Measurements from ENCODE around the gene LTBP1. TPM values are rescaled to one million over a fixed set of nuclear protein-coding genes. Genes with fewer than 3 reads are reported as not detected.

LTBP1 gene
- total RNA-seq, 1 experiment from 2014 or later: 11.8 TPM

GRCh38 chr2:33343387-33343895 lies 396.7 kb downstream of the LTBP1 start:
- H3K79me2 ChIP-seq (ENCODE audit: low read length): no peaks in the 10 kb centered on the region
- no peak overlapping the region for H3K9ac ChIP-seq (ENCODE audit: low read length)
- no peak overlapping the region for H3K4me2 ChIP-seq (ENCODE audit: low read depth, low read length, poor library complexity, severe bottlenecking)
- H3K27me3 ChIP-seq (ENCODE audit: low read length): no peaks in the 10 kb centered on the region
- no peak overlapping the region for H2AFZ ChIP-seq (ENCODE audit: low read length)
- no peaks in the 10 kb centered on the region for H3K9me2 ChIP-seq (replicated peaks; ENCODE audit: insufficient read depth, low read length)
- H3K4me3 ChIP-seq (ENCODE audit: low read length): no peak overlapping the region
- no peaks in the 10 kb centered on the region for H3K9me3 ChIP-seq (ENCODE audit: low read length)
- DNase-seq: no peak
- H3K4me1 ChIP-seq (ENCODE audit: low read length): no peaks in the 10 kb centered on the region
- no peaks in the 10 kb centered on the region for H3K36me3 ChIP-seq (ENCODE audit: insufficient read depth, low read length)
- no peak overlapping the region for H3K27ac ChIP-seq (ENCODE audit: low read length)
- H4K20me1 ChIP-seq (ENCODE audit: insufficient read depth, low read depth, low read length): no peaks in the 10 kb centered on the region

- H2AFZ ChIP-seq (ENCODE audit: low read length): no peak overlapping the region
- no peaks in the 10 kb centered on the region for H3K9me3 ChIP-seq (ENCODE audit: low read length)
- no peak overlapping the region for H3K4me3 ChIP-seq (ENCODE audit: low read length)
- H3K36me3 ChIP-seq (ENCODE audit: insufficient read depth, low read length): no peaks in the 10 kb centered on the region
- H4K20me1 ChIP-seq (ENCODE audit: insufficient read depth, low read depth, low read length): no peaks in the 10 kb centered on the region
- no peaks in the 10 kb centered on the region for H3K27me3 ChIP-seq (ENCODE audit: low read length)
- no peak for DNase-seq
- no peaks in the 10 kb centered on the region for H3K79me2 ChIP-seq (ENCODE audit: low read length)
- H3K27ac ChIP-seq (ENCODE audit: low read length): no peak overlapping the region
- no peak overlapping the region for H3K9ac ChIP-seq (ENCODE audit: low read length)
- H3K9me2 ChIP-seq (replicated peaks; ENCODE audit: insufficient read depth, low read length): no peaks in the 10 kb centered on the region
- H3K4me1 ChIP-seq (ENCODE audit: low read length): no peaks in the 10 kb centered on the region
- H3K4me2 ChIP-seq (ENCODE audit: low read depth, low read length, poor library complexity, severe bottlenecking): no peak overlapping the region
These were observed 397.5 kb downstream of the LTBP1 start for GRCh38 chr2:33344230-33344629.

- no peaks in the 10 kb centered on the region for H3K4me1 ChIP-seq (ENCODE audit: low read length)
- no peaks in the 10 kb centered on the region for H3K36me3 ChIP-seq (ENCODE audit: insufficient read depth, low read length)
- no peaks in the 10 kb centered on the region for H3K9me3 ChIP-seq (ENCODE audit: low read length)
- no peaks in the 10 kb centered on the region for H3K79me2 ChIP-seq (ENCODE audit: low read length)
- no peak overlapping the region for H3K4me3 ChIP-seq (ENCODE audit: low read length)
- H3K27me3 ChIP-seq (ENCODE audit: low read length): no peaks in the 10 kb centered on the region
- DNase-seq: no peak
- no peaks in the 10 kb centered on the region for H4K20me1 ChIP-seq (ENCODE audit: insufficient read depth, low read depth, low read length)
- H3K9ac ChIP-seq (ENCODE audit: low read length): no peak overlapping the region
- no peaks in the 10 kb centered on the region for H3K9me2 ChIP-seq (replicated peaks; ENCODE audit: insufficient read depth, low read length)
- H2AFZ ChIP-seq (ENCODE audit: low read length): no peak overlapping the region
- no peak overlapping the region for H3K27ac ChIP-seq (ENCODE audit: low read length)
- no peak overlapping the region for H3K4me2 ChIP-seq (ENCODE audit: low read depth, low read length, poor library complexity, severe bottlenecking)
These were observed 401.1 kb downstream of the LTBP1 start for GRCh38 chr2:33347856-33348255.

- Histone ChIP-seq H3K36me3 (ENCODE audit: insufficient read depth, low read length) (no peaks in the 10 kb centered on the region), H3K27ac (ENCODE audit: low read length) (no peak overlapping the region)
- no peak for DNase-seq
These were observed 403.9 kb downstream of the LTBP1 start for GRCh38 chr2:33350632-33351031.

GRCh38 chr2:33351781-33352180 lies 405.0 kb downstream of the LTBP1 start:
- H3K36me3 ChIP-seq (ENCODE audit: insufficient read depth, low read length): no peaks in the 10 kb centered on the region

More at GRCh38 chr2:33350632-33351031, 403.9 kb downstream of the LTBP1 start:
- H3K9ac ChIP-seq (ENCODE audit: low read length): no peak overlapping the region
- no peak overlapping the region for H3K4me2 ChIP-seq (ENCODE audit: low read depth, low read length, poor library complexity, severe bottlenecking)
- H4K20me1 ChIP-seq (ENCODE audit: insufficient read depth, low read depth, low read length): no peaks in the 10 kb centered on the region
- H3K27me3 ChIP-seq (ENCODE audit: low read length): no peaks in the 10 kb centered on the region
- no peaks in the 10 kb centered on the region for H3K79me2 ChIP-seq (ENCODE audit: low read length)
- H2AFZ ChIP-seq (ENCODE audit: low read length): no peak overlapping the region
- no peak overlapping the region for H3K4me3 ChIP-seq (ENCODE audit: low read length)
- H3K9me3 ChIP-seq (ENCODE audit: low read length): no peaks in the 10 kb centered on the region; the same call in 1 of the 2 replicates
- no peaks in the 10 kb centered on the region for H3K9me2 ChIP-seq (replicated peaks; ENCODE audit: insufficient read depth, low read length)
- H3K4me1 ChIP-seq (ENCODE audit: low read length): no peaks in the 10 kb centered on the region

GRCh38 chr2:33354981-33355380 lies 408.2 kb downstream of the LTBP1 start:
- Histone ChIP-seq H3K4me1 (ENCODE audit: low read length) (no peaks in the 10 kb centered on the region), H3K9me3 (ENCODE audit: low read length) (no peaks in the 10 kb centered on the region; the same call in 1 of the 2 replicates)

More at GRCh38 chr2:33351781-33352180, 405.0 kb downstream of the LTBP1 start:
- DNase-seq: no peak
- Histone ChIP-seq H3K9me3 (ENCODE audit: low read length) (no peaks in the 10 kb centered on the region; the same call in 1 of the 2 replicates), H3K4me1 (ENCODE audit: low read length) (no peaks in the 10 kb centered on the region), H2AFZ (ENCODE audit: low read length) (no peak overlapping the region), H3K4me3 (ENCODE audit: low read length) (no peak overlapping the region), H3K4me2 (ENCODE audit: low read depth, low read length, poor library complexity, severe bottlenecking) (no peak overlapping the region), H3K79me2 (ENCODE audit: low read length) (no peaks in the 10 kb centered on the region), H4K20me1 (ENCODE audit: insufficient read depth, low read depth, low read length) (no peaks in the 10 kb centered on the region), H3K27ac (ENCODE audit: low read length) (no peak overlapping the region), H3K9ac (ENCODE audit: low read length) (no peak overlapping the region), H3K9me2 (replicated peaks; ENCODE audit: insufficient read depth, low read length) (no peaks in the 10 kb centered on the region), H3K27me3 (ENCODE audit: low read length) (no peaks in the 10 kb centered on the region)

GRCh38 chr2:33358878-33359277 lies 412.1 kb downstream of the LTBP1 start:
- Histone ChIP-seq H3K4me1 (ENCODE audit: low read length) (no peaks in the 10 kb centered on the region), H3K4me3 (ENCODE audit: low read length) (no peak overlapping the region), H3K27ac (ENCODE audit: low read length) (no peak overlapping the region), H3K9me2 (replicated peaks; ENCODE audit: insufficient read depth, low read length) (no peaks in the 10 kb centered on the region), H3K9ac (ENCODE audit: low read length) (no peak overlapping the region), H3K79me2 (ENCODE audit: low read length) (no peaks in the 10 kb centered on the region), H3K4me2 (ENCODE audit: low read depth, low read length, poor library complexity, severe bottlenecking) (no peak overlapping the region), H2AFZ (ENCODE audit: low read length) (no peak overlapping the region), H3K27me3 (ENCODE audit: low read length) (no peaks in the 10 kb centered on the region), H3K36me3 (ENCODE audit: insufficient read depth, low read length) (no peaks in the 10 kb centered on the region), H4K20me1 (ENCODE audit: insufficient read depth, low read depth, low read length) (no peaks in the 10 kb centered on the region), H3K9me3 (ENCODE audit: low read length) (no peaks in the 10 kb centered on the region; the same call in 1 of the 2 replicates)
- no peak for DNase-seq

More at GRCh38 chr2:33354981-33355380, 408.2 kb downstream of the LTBP1 start:
- Histone ChIP-seq H3K79me2 (ENCODE audit: low read length) (no peaks in the 10 kb centered on the region), H3K9me2 (replicated peaks; ENCODE audit: insufficient read depth, low read length) (no peaks in the 10 kb centered on the region), H3K27ac (ENCODE audit: low read length) (no peak overlapping the region), H3K9ac (ENCODE audit: low read length) (no peak overlapping the region), H3K36me3 (ENCODE audit: insufficient read depth, low read length) (no peaks in the 10 kb centered on the region), H3K4me3 (ENCODE audit: low read length) (no peak overlapping the region), H4K20me1 (ENCODE audit: insufficient read depth, low read depth, low read length) (no peaks in the 10 kb centered on the region), H3K4me2 (ENCODE audit: low read depth, low read length, poor library complexity, severe bottlenecking) (no peak overlapping the region), H3K27me3 (ENCODE audit: low read length) (no peaks in the 10 kb centered on the region), H2AFZ (ENCODE audit: low read length) (no peak overlapping the region)
- DNase-seq: no peak

- Histone ChIP-seq H3K4me1 (ENCODE audit: low read length) (no peaks in the 10 kb centered on the region), H2AFZ (ENCODE audit: low read length) (no peak overlapping the region), H3K9me2 (replicated peaks; ENCODE audit: insufficient read depth, low read length) (no peaks in the 10 kb centered on the region), H3K79me2 (ENCODE audit: low read length) (no peaks in the 10 kb centered on the region), H3K27me3 (ENCODE audit: low read length) (no peaks in the 10 kb centered on the region), H3K9ac (ENCODE audit: low read length) (no peak overlapping the region), H3K36me3 (ENCODE audit: insufficient read depth, low read length) (no peaks in the 10 kb centered on the region), H3K4me3 (ENCODE audit: low read length) (no peak overlapping the region), H3K27ac (ENCODE audit: low read length) (no peak overlapping the region), H4K20me1 (ENCODE audit: insufficient read depth, low read depth, low read length) (no peaks in the 10 kb centered on the region), H3K4me2 (ENCODE audit: low read depth, low read length, poor library complexity, severe bottlenecking) (no peak overlapping the region), H3K9me3 (ENCODE audit: low read length) (no peaks in the 10 kb centered on the region)
- DNase-seq: no peak
These were observed 416.9 kb downstream of the LTBP1 start for GRCh38 chr2:33363325-33364298.
